ENCODE results near the gene PLEKHJ1. TPM values are rescaled to one million over a fixed set of nuclear protein-coding genes. Genes with fewer than 3 reads are reported as not detected.
"Not testable (repeated sequence)": the region's sequence is repeated elsewhere in the genome, so short reads cannot be mapped to it uniquely, and the experiment has no call there.

The PLEKHJ1 gene
- total RNA-seq, 1 experiment from 2014 or later = 78.6 TPM

GRCh38 chr19:2200624-2201294, 35.4 kb downstream of the PLEKHJ1 start:
- ATAC-seq; H3K36me3 ChIP-seq (ENCODE audit: control insufficient read depth, insufficient read depth, low read length); H3K27me3 ChIP-seq (ENCODE audit: control insufficient read depth, insufficient read depth, low read length); BruUV-seq (replicated peaks); DNase-seq (ENCODE audit: low read depth, low spot score); in situ Hi-C loops (cut with HindIII; ENCODE audit: low pct_unique_long_range_greater_than_20kb, low sequenced_read_pairs); CTCF ChIA-PET; H3K27ac ChIP-seq (ENCODE audit: low read length); intact Hi-C loops (cut with micrococcal nuclease; ENCODE audit: unreplicated experiment); H3K9me3 ChIP-seq (ENCODE audit: control insufficient read depth, insufficient read depth, low read depth, low read length); H3K4me3 ChIP-seq (ENCODE audit: low read depth in 2 of 2, low read length in 2 of 2); POLR2A ChIA-PET; H3K4me1 ChIP-seq (ENCODE audit: control insufficient read depth, insufficient read depth, low read length): not testable (repeated sequence)

GRCh38 chr19:2199861-2200623, 36.1 kb downstream of the PLEKHJ1 start:
- intact Hi-C loops (cut with micrococcal nuclease; ENCODE audit: unreplicated experiment) (no loop called here), in situ Hi-C loops (cut with HindIII; ENCODE audit: low pct_unique_long_range_greater_than_20kb, low sequenced_read_pairs) (no loop called here)
- H3K36me3 ChIP-seq (ENCODE audit: control insufficient read depth, insufficient read depth, low read length) = no peaks in the 10 kb centered on the region
- H3K27ac ChIP-seq (ENCODE audit: low read length) = no peak overlapping the region
- no peaks in the 10 kb centered on the region for H3K27me3 ChIP-seq (ENCODE audit: control insufficient read depth, insufficient read depth, low read length)
- ATAC-seq (no peak), DNase-seq (ENCODE audit: low read depth, low spot score) (no peak)
- H3K9me3 ChIP-seq (ENCODE audit: control insufficient read depth, insufficient read depth, low read depth, low read length) = no peaks in the 10 kb centered on the region
- no peak overlapping the region for H3K4me3 ChIP-seq (ENCODE audit: low read depth in 2 of 2, low read length in 2 of 2)
- no peaks in the 10 kb centered on the region for H3K4me1 ChIP-seq (ENCODE audit: control insufficient read depth, insufficient read depth, low read length)
- no TSS peak for BruUV-seq (replicated peaks)
- CTCF ChIA-PET = interaction anchor here (0.6 kb wide), 1 partner anchor 42 kb away, joined by 4 read pairs; no protein-coding TSS in a partner anchor
- TF ChIP-seq TCF7L2 (IDR thresholded peaks at IDR 0.05; ENCODE audit: low read depth, low read length) (no peak), POLR2AphosphoS5 (IDR thresholded peaks at IDR 0.05; ENCODE audit: low read depth, low read length) (no peak), CTCF (IDR thresholded peaks at IDR 0.05) (no peak)
- POLR2A ChIA-PET = no interaction called here

GRCh38 chr19:2199215-2199614, 36.9 kb downstream of the PLEKHJ1 start:
- ChIA-PET POLR2A (no interaction called here), CTCF (interaction anchor here (0.6 kb wide), 1 partner anchor 41 kb away, joined by 4 read pairs; no protein-coding TSS in a partner anchor)
- H3K27me3 ChIP-seq (ENCODE audit: control insufficient read depth, insufficient read depth, low read length) = no peaks in the 10 kb centered on the region
- BruUV-seq (replicated peaks) = no TSS peak
- intact Hi-C loops (cut with micrococcal nuclease; ENCODE audit: unreplicated experiment) (no loop called here), in situ Hi-C loops (cut with HindIII; ENCODE audit: low pct_unique_long_range_greater_than_20kb, low sequenced_read_pairs) (no loop called here)
- no peaks in the 10 kb centered on the region for H3K4me1 ChIP-seq (ENCODE audit: control insufficient read depth, insufficient read depth, low read length)
- H3K9me3 ChIP-seq (ENCODE audit: control insufficient read depth, insufficient read depth, low read depth, low read length) = no peaks in the 10 kb centered on the region
- ATAC-seq (peak; percentile 62), DNase-seq (ENCODE audit: low read depth, low spot score) (no peak)
- H3K36me3 ChIP-seq (ENCODE audit: control insufficient read depth, insufficient read depth, low read length) = no peaks in the 10 kb centered on the region
- no peak overlapping the region for H3K4me3 ChIP-seq (ENCODE audit: low read depth in 2 of 2, low read length in 2 of 2)
- H3K27ac ChIP-seq (ENCODE audit: low read length) = no peak overlapping the region
- TF ChIP-seq REST (IDR thresholded peaks at IDR 0.05; ENCODE audit: insufficient read depth in 1 of 2, low read depth in 2 of 2, low read length in 1 of 2) (no peak), SIN3A (IDR thresholded peaks at IDR 0.05; ENCODE audit: borderline replicate concordance, insufficient read depth, low read depth, low read length) (no peak), POLR2AphosphoS5 (IDR thresholded peaks at IDR 0.05; ENCODE audit: low read depth, low read length) (no peak), CTCF (IDR thresholded peaks at IDR 0.05) (peak; percentile 58; the same call in 1 of the 2 replicates), TCF7L2 (IDR thresholded peaks at IDR 0.05; ENCODE audit: low read depth, low read length) (no peak)
